Measurements from ENCODE around the gene RP2. TPM values are rescaled to one million over a fixed set of nuclear protein-coding genes. Genes with fewer than 3 reads are reported as not detected.
A peak's percentile ranks its signal among the peaks of the same experiment; 100 is the strongest.

Gene RP2
- total and polyA plus RNA-seq, 9 of the 15 experiments (the other 6 are each of a cell fraction or from before 2014, with no cell fraction given) = 2.0 to 6.9 (median 3.5) TPM

DNA sequence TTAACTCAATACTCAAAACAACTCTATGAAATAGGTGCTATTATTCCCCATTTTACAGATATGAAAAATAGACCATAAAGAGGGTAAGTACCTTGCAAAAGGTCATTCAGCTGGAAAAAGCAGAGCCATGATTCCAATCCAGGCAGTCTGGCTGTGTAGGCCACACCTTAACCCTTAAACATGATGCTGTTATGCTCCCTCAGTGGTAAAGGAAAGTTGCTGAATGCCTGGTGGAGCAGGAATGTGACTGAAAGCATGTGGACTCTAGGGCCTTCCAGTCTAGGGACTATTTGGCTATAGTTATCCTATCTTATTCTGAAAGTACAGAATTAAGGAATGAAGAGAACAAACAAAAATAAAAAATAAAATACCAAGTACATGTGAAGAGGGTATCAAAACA, 19.6 kb downstream of the RP2 start:
- no peak for DNase-seq (ENCODE audit: extremely low read depth in 1 of 4, low spot score in 3 of 4)
- Histone ChIP-seq H3K4me3 (no peak overlapping the region), H2AFZ (ENCODE audit: low read depth, low read length) (no peak overlapping the region), H3K9me1 (ENCODE audit: control insufficient read depth, insufficient read depth, low read length) (no peaks in the 10 kb centered on the region), H3K9ac (ENCODE audit: insufficient read depth in 1 of 2, low read depth in 2 of 2, low read length in 2 of 2) (no peak overlapping the region), H3K4me2 (ENCODE audit: insufficient read depth, low read length) (no peak overlapping the region), H3K27me3 (ENCODE audit: control insufficient read depth in 2 of 2, insufficient read depth in 2 of 2, low read length in 2 of 2) (no peaks in the 10 kb centered on the region), H3K36me3 (ENCODE audit: control insufficient read depth, insufficient read depth, low read length) (no peaks in the 10 kb centered on the region), H4K20me1 (replicated peaks; ENCODE audit: control insufficient read depth, insufficient read depth, low read length) (no peaks in the 10 kb centered on the region), H3K4me1 (replicated peaks in 1 of 2; ENCODE audit: control insufficient read depth in 2 of 2, insufficient read depth in 2 of 2, low read length in 2 of 2) (no peaks in the 10 kb centered on the region), H3K9me3 (replicated peaks; ENCODE audit: control insufficient read depth, insufficient read depth, low read depth, low read length) (no peaks in the 10 kb centered on the region), H3K79me2 (ENCODE audit: control insufficient read depth, insufficient read depth, low read length) (no peaks in the 10 kb centered on the region), H3K27ac (ENCODE audit: extremely low read depth, low read depth, low read length) (no peak overlapping the region)
- in situ Hi-C loops (cut with MboI) = no loop called here
- ATAC-seq = no peak
- POLR2A ChIA-PET = interaction anchor here (0.6 kb wide), 1 partner anchor 267 kb away, joined by 5 read pairs; no protein-coding TSS in a partner anchor
- TF ChIP-seq THRAP3 (IDR thresholded peaks at IDR 0.05; ENCODE audit: borderline replicate concordance) = no peak
- no peak for TF ChIP-seq HDGF (IDR thresholded peaks at IDR 0.05)
- no peak for TF ChIP-seq HLTF (IDR thresholded peaks at IDR 0.05)
- CTCF ChIA-PET (ENCODE audit: low intra/inter-chr PET ratio) = no interaction called here
- intact Hi-C loops (cut with micrococcal nuclease) = no loop called here
- no peak for FAIRE-seq
- TSS peak; percentile 29 for BruUV-seq (replicated peaks)

DNA sequence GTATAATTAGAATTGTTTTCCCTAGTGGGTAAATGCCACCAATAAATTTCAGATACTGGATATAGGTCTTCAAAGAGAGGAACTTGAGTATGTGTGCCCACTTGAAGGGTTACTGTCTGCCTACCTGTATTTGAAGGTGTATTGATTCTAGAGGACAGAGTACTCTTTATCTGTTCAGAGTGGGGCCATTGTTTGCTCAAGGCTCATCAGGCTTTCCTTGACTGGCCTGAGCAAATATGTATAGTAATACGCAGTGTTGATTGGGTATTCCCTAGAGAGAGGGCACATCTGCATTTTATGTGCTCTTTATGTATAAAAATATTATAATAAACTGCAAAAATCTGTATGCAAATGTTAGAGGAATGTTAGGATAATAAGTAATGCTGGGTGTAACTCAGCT, 23.7 kb downstream of the RP2 start:
- in situ Hi-C loops (cut with MboI) (no loop called here), intact Hi-C loops (cut with micrococcal nuclease) (no loop called here)
- BruUV-seq (replicated peaks) = no TSS peak
- no peaks in the 10 kb centered on the region for H3K36me3 ChIP-seq (ENCODE audit: control insufficient read depth, insufficient read depth, low read length)
- ChIA-PET CTCF (ENCODE audit: low intra/inter-chr PET ratio) (no interaction called here), POLR2A (no interaction called here)
- ATAC-seq = no peak
- H3K4me1 ChIP-seq (replicated peaks in 1 of 2; ENCODE audit: control insufficient read depth in 2 of 2, insufficient read depth in 2 of 2, low read length in 2 of 2) = no peaks in the 10 kb centered on the region; a peak in 1 of 5 replicates
- no peak overlapping the region for H3K27ac ChIP-seq (ENCODE audit: extremely low read depth, low read depth, low read length)
- 88% methylated on average over 1 of the region's 1 CpG for WGBS (ENCODE audit: insufficient coverage, low coverage, missing lambda C conversion rate)
- H3K27me3 ChIP-seq (ENCODE audit: control insufficient read depth in 2 of 2, insufficient read depth in 2 of 2, low read length in 2 of 2) = no peaks in the 10 kb centered on the region
- no peak overlapping the region for H3K4me2 ChIP-seq (ENCODE audit: insufficient read depth, low read length)
- no peaks in the 10 kb centered on the region for H3K79me2 ChIP-seq (ENCODE audit: control insufficient read depth, insufficient read depth, low read length)
- no peak for FAIRE-seq
- no peak for DNase-seq (ENCODE audit: extremely low read depth in 1 of 4, low spot score in 3 of 4)
- no peak overlapping the region for H2AFZ ChIP-seq (ENCODE audit: low read depth, low read length)
- no peaks in the 10 kb centered on the region for H3K9me1 ChIP-seq (ENCODE audit: control insufficient read depth, insufficient read depth, low read length)
- H3K9ac ChIP-seq (ENCODE audit: insufficient read depth in 1 of 2, low read depth in 2 of 2, low read length in 2 of 2) = no peak overlapping the region
- H3K9me3 ChIP-seq (replicated peaks; ENCODE audit: control insufficient read depth, insufficient read depth, low read depth, low read length) = no peaks in the 10 kb centered on the region
- H4K20me1 ChIP-seq (replicated peaks; ENCODE audit: control insufficient read depth, insufficient read depth, low read length) = no peaks in the 10 kb centered on the region
- H3K4me3 ChIP-seq = no peak overlapping the region
- TF ChIP-seq SRSF7 (optimal IDR thresholded peaks at IDR 0.05; ENCODE audit: low read depth, low read length) (no peak), OTX1 (CRISPR knock-in tag; IDR thresholded peaks at IDR 0.05) (no peak), ZEB2 (IDR thresholded peaks at IDR 0.05) (no peak), ZC3H8 (IDR thresholded peaks at IDR 0.05) (no peak), CAMTA2 (CRISPR knock-in tag; conservative IDR thresholded peaks at IDR 0.05) (no peak), ZBTB17 (CRISPR knock-in tag; IDR thresholded peaks at IDR 0.05) (no peak)
- TF ChIP-seq, protein P1, sequence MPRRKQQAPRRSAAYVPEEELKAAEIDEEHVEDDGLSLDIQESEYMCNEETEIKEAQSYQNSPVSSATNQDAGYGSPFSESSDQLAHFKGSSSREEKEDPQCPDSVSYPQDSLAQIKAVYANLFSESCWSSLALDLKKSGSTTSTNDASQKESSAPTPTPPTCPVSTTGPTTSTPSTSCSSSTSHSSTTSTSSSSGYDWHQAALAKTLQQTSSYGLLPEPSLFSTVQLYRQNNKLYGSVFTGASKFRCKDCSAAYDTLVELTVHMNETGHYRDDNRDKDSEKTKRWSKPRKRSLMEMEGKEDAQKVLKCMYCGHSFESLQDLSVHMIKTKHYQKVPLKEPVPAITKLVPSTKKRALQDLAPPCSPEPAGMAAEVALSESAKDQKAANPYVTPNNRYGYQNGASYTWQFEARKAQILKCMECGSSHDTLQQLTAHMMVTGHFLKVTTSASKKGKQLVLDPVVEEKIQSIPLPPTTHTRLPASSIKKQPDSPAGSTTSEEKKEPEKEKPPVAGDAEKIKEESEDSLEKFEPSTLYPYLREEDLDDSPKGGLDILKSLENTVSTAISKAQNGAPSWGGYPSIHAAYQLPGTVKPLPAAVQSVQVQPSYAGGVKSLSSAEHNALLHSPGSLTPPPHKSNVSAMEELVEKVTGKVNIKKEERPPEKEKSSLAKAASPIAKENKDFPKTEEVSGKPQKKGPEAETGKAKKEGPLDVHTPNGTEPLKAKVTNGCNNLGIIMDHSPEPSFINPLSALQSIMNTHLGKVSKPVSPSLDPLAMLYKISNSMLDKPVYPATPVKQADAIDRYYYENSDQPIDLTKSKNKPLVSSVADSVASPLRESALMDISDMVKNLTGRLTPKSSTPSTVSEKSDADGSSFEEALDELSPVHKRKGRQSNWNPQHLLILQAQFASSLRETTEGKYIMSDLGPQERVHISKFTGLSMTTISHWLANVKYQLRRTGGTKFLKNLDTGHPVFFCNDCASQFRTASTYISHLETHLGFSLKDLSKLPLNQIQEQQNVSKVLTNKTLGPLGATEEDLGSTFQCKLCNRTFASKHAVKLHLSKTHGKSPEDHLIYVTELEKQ (CRISPR knock-in tag; IDR thresholded peaks at IDR 0.05) = no peak
- TF ChIP-seq, protein P2, sequence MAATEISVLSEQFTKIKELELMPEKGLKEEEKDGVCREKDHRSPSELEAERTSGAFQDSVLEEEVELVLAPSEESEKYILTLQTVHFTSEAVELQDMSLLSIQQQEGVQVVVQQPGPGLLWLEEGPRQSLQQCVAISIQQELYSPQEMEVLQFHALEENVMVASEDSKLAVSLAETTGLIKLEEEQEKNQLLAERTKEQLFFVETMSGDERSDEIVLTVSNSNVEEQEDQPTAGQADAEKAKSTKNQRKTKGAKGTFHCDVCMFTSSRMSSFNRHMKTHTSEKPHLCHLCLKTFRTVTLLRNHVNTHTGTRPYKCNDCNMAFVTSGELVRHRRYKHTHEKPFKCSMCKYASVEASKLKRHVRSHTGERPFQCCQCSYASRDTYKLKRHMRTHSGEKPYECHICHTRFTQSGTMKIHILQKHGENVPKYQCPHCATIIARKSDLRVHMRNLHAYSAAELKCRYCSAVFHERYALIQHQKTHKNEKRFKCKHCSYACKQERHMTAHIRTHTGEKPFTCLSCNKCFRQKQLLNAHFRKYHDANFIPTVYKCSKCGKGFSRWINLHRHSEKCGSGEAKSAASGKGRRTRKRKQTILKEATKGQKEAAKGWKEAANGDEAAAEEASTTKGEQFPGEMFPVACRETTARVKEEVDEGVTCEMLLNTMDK (IDR thresholded peaks at IDR 0.05; ENCODE audit: borderline replicate concordance, insufficient read depth, low read depth, low read length, poor library complexity, severe bottlenecking) = no peak

Measured in K562 (cell line).